IMR-90 (cell line): ENCODE results near the gene SRPK3. TPM values are rescaled to one million over a fixed set of nuclear protein-coding genes. Genes with fewer than 3 reads are reported as not detected.

ENCODE experiments used
- ATAC-seq: fragments of 200-7000 bp; cut with Tn5 transposase; 2 replicates; pipeline ENCODE4 v1.9.1; 2020; ENCODE audit warnings: low read depth, mild to moderate bottlenecking, moderate library complexity
- Bru-seq: library from RNA; stranded (reverse); fragments of 400-500 nt; gene quantifications from one replicate; lab custom pipeline; 2021; lab: Mats Ljungman, UMichigan
- BruChase-seq, 2 experiments: library from RNA; stranded (reverse); fragments of 400-500 nt; gene quantifications; one replicate each; lab custom pipeline; 2021; lab: Mats Ljungman, UMichigan
- BruUV-seq: library from RNA; stranded (reverse); fragments of 400-500 nt; replicated peaks from 2 replicates; lab custom pipeline; 2021; lab: Mats Ljungman, UMichigan
- CTCF ChIA-PET: fragments of 300-600 bp; formaldehyde crosslinking; extraction: SDS; loops from one replicate; lab custom pipeline; 2021; ENCODE audit warnings: antibody characterized with exemption; lab: Yijun Ruan, JAX
- POLR2A ChIA-PET: fragments of 300-600 bp; sonication (Branson Sonifier 250); formaldehyde crosslinking; loops from one replicate; lab custom pipeline; 2022; ENCODE audit warnings: antibody characterized with exemption; ENCODE audit not compliant: unreplicated experiment; lab: Charles Lee
- DNase-seq: peaks from one replicate; pipeline ENCODE4 v3.0.0; 2013
- H2AFZ ChIP-seq: replicated peaks from 2 replicates; pipeline ENCODE3; 2013; ENCODE audit warnings: low read length, mild to moderate bottlenecking; ENCODE audit not compliant: poor library complexity
- H2AK5ac ChIP-seq: 2 replicates; pipeline ENCODE4 v1.6.1; 2013; ENCODE audit warnings: low read depth, low read length, inconsistent platforms
- H2AK9ac ChIP-seq: replicated peaks from 2 replicates; pipeline ENCODE3; 2013; ENCODE audit warnings: mild to moderate bottlenecking, low read depth, low read length, moderate library complexity; ENCODE audit not compliant: poor library complexity
- H2BK120ac ChIP-seq: 2 replicates; pipeline ENCODE4 v1.6.1; 2013; ENCODE audit warnings: low read depth, low read length, inconsistent platforms
- H2BK15ac ChIP-seq: 3 replicates; pipeline ENCODE4 v1.6.1; 2013; ENCODE audit warnings: low read depth, low read length, inconsistent platforms
- H2BK20ac ChIP-seq: 2 replicates; pipeline ENCODE4 v1.6.1; 2013; ENCODE audit warnings: low read depth, mild to moderate bottlenecking, inconsistent platforms, low read length, moderate library complexity
- H2BK5ac ChIP-seq: 2 replicates; pipeline ENCODE4 v1.6.1; 2013; ENCODE audit warnings: mild to moderate bottlenecking, low read depth, low read length, inconsistent platforms; ENCODE audit not compliant: poor library complexity, severe bottlenecking
- H3K14ac ChIP-seq: replicated peaks from 2 replicates; pipeline ENCODE4 v1.6.1; 2013; ENCODE audit warnings: low read depth, low read length, inconsistent platforms
- H3K18ac ChIP-seq: 2 replicates; pipeline ENCODE4 v1.6.1; 2013; ENCODE audit warnings: low read depth, low read length, control low read depth
- H3K23ac ChIP-seq: 2 replicates; pipeline ENCODE4 v1.6.1; 2013; ENCODE audit warnings: low read depth, low read length, inconsistent platforms
- H3K27ac ChIP-seq: 2 replicates; pipeline ENCODE4 v1.5.1; 2013; ENCODE audit warnings: mild to moderate bottlenecking, control low read depth, low read length; ENCODE audit not compliant: insufficient read depth
- H3K27me3 ChIP-seq: 2 replicates; pipeline ENCODE4 v1.6.1; 2013; ENCODE audit warnings: low read length; ENCODE audit not compliant: control insufficient read depth, insufficient read depth
- H3K36me3 ChIP-seq: 2 replicates; pipeline ENCODE4 v1.6.1; 2013; ENCODE audit warnings: low read length, mixed read lengths; ENCODE audit not compliant: control insufficient read depth, insufficient read depth
- H3K4ac ChIP-seq: 2 replicates; pipeline ENCODE4 v1.6.1; 2013; ENCODE audit warnings: low read depth, low read length, inconsistent platforms
- H3K4me1 ChIP-seq: 2 replicates; pipeline ENCODE4 v1.6.1; 2013; ENCODE audit warnings: low read length, mixed read lengths; ENCODE audit not compliant: control insufficient read depth, insufficient read depth
- H3K4me2 ChIP-seq: 2 replicates; pipeline ENCODE4 v1.6.1; 2013; ENCODE audit warnings: low read depth, mild to moderate bottlenecking, control low read depth, low read length, moderate library complexity
- H3K4me3 ChIP-seq: 2 replicates; pipeline ENCODE4 v1.5.1; 2013; ENCODE audit warnings: low read depth, mild to moderate bottlenecking, control low read depth, low read length, moderate library complexity; ENCODE audit not compliant: insufficient read depth
- H3K56ac ChIP-seq: 2 replicates; pipeline ENCODE4 v1.6.1; 2013; ENCODE audit warnings: low read length, inconsistent platforms; ENCODE audit not compliant: insufficient read depth; ENCODE audit errors: extremely low read depth
- H3K79me1 ChIP-seq, 2 experiments: 2 replicates each; pipeline ENCODE4 v1.6.1; 2013; ENCODE audit warnings: low read length in 2 of 2, inconsistent platforms in 1 of 2, low read depth in 1 of 2
- H3K9ac ChIP-seq: 2 replicates; pipeline ENCODE4 v1.6.1; 2013; ENCODE audit warnings: low read depth, low read length, control low read depth
- H3K9me1 ChIP-seq: 2 replicates; pipeline ENCODE4 v1.6.1; 2013; ENCODE audit warnings: low read length, inconsistent platforms; ENCODE audit not compliant: insufficient read depth
- H3K9me3 ChIP-seq: 2 replicates; pipeline ENCODE4 v1.6.1; 2013; ENCODE audit warnings: low read length; ENCODE audit not compliant: control insufficient read depth, insufficient read depth
- H4K20me1 ChIP-seq: 2 replicates; pipeline ENCODE4 v1.6.1; 2013; ENCODE audit warnings: low read length, inconsistent platforms; ENCODE audit not compliant: insufficient read depth
- H4K5ac ChIP-seq: 2 replicates; pipeline ENCODE4 v1.6.1; 2013; ENCODE audit warnings: mild to moderate bottlenecking, low read depth, low read length, control low read depth
- H4K8ac ChIP-seq, 2 experiments: 2 replicates each; pipeline ENCODE4 v1.6.1; 2013; ENCODE audit warnings: low read depth in 2 of 2, low read length in 2 of 2, control low read depth in 1 of 2, inconsistent platforms in 1 of 2
- H4K91ac ChIP-seq: 2 replicates; pipeline ENCODE4 v1.6.1; 2013; ENCODE audit warnings: low read depth, low read length, inconsistent platforms; ENCODE audit not compliant: insufficient read depth
- CEBPB ChIP-seq: IDR thresholded peaks from 2 replicates; pipeline ENCODE4 v1.6.1; 2012; ENCODE audit warnings: low read depth, low read length, improper control_type of control experiment
- CHD1 ChIP-seq: IDR thresholded peaks from 2 replicates; pipeline ENCODE4 v1.6.1; 2012; ENCODE audit warnings: low read depth, low read length, improper control_type of control experiment
- FOS ChIP-seq: fragments of 150-350 bp; IDR thresholded peaks from 2 replicates; pipeline ENCODE4 v1.6.1; 2016; ENCODE audit warnings: low read depth, low read length
- MAFK ChIP-seq: IDR thresholded peaks from 2 replicates; pipeline ENCODE4 v1.6.1; 2012; ENCODE audit warnings: low read depth, low read length, improper control_type of control experiment
- POLR2A ChIP-seq: IDR thresholded peaks from 2 replicates; pipeline ENCODE4 v1.6.1; 2012; ENCODE audit warnings: mild to moderate bottlenecking, low read depth, low read length
- RAD21 ChIP-seq: IDR thresholded peaks from 2 replicates; pipeline ENCODE4 v1.6.1; 2012; ENCODE audit warnings: low read length, improper control_type of control experiment
- RCOR1 ChIP-seq: IDR thresholded peaks from 2 replicates; pipeline ENCODE4 v1.6.1; 2012; ENCODE audit warnings: mild to moderate bottlenecking, low read length, improper control_type of control experiment; ENCODE audit not compliant: insufficient replicate concordance
- SMC3 ChIP-seq: fragments of 150-350 bp; IDR thresholded peaks from 2 replicates; pipeline ENCODE4 v1.6.1; 2016; ENCODE audit warnings: low read depth, mild to moderate bottlenecking, antibody characterized with exemption, low read length, moderate library complexity
- WGBS, 2 experiments: methylation state at CpG; one replicate each; pipeline versions ENCODE4 v1.1.5 to v1.1.7; 2013; ENCODE audit warnings: missing lambda C conversion rate in 2 of 2; ENCODE audit not compliant: insufficient read length in 1 of 2; ENCODE audit errors: extremely low coverage in 2 of 2; 5-methylcytosine and 5-hydroxymethylcytosine counted together
- dilution Hi-C: fragments of 300-500 bp; cut with HindIII; formaldehyde crosslinking; loops from one replicate; pipeline ENCODE4 v1.14.3; 2018; ENCODE audit warnings: low sequenced_read_pairs; ENCODE audit not compliant: unreplicated experiment
- in situ Hi-C: fragments of 300-500 bp; cut with MboI; formaldehyde crosslinking; loops from 3 replicates; pipeline ENCODE4 v1.14.3; 2019; ENCODE audit warnings: low sequenced_read_pairs, inconsistent platforms, mixed read lengths
- intact Hi-C: fragments of 100-400 bp; cut with micrococcal nuclease; formaldehyde crosslinking; loops from 2 replicates; pipeline ENCODE4 v1.10.0; 2022
- long read RNA-seq: library from polyadenylated mRNA; unstranded; transcript quantifications from one replicate; pipeline ENCODE4 v2.0.0, GENCODE V29; 2021; ENCODE audit not compliant: unreplicated experiment
- polyA plus RNA-seq, 3 experiments: library from polyadenylated mRNA; depleted of rRNA; stranded (reverse); fragments of >200 nt; gene quantifications; 2 replicates each; pipeline ENCODE4 v1.2.3, GENCODE V29; 2012; ENCODE audit warnings: low replicate concordance in 1 of 3
- total RNA-seq: library from RNA; depleted of rRNA; stranded (reverse); fragments of >200 nt; gene quantifications from 2 replicates; pipeline ENCODE4 v1.2.3, GENCODE V29; 2012; rRNA removed
- TF ChIP-seq, protein P1 (sequence below): conservative IDR thresholded peaks from 2 replicates; pipeline ENCODE4 v1.5.1; 2012; ENCODE audit warnings: mild to moderate bottlenecking, low read depth, low read length, improper control_type of control experiment
- TF ChIP-seq, protein P2 (sequence below): fragments of 150-350 bp; IDR thresholded peaks from 2 replicates; pipeline ENCODE4 v1.6.1; 2017; ENCODE audit warnings: mild to moderate bottlenecking, antibody characterized with exemption, low read length, low read depth

SRPK3 gene, protein sequence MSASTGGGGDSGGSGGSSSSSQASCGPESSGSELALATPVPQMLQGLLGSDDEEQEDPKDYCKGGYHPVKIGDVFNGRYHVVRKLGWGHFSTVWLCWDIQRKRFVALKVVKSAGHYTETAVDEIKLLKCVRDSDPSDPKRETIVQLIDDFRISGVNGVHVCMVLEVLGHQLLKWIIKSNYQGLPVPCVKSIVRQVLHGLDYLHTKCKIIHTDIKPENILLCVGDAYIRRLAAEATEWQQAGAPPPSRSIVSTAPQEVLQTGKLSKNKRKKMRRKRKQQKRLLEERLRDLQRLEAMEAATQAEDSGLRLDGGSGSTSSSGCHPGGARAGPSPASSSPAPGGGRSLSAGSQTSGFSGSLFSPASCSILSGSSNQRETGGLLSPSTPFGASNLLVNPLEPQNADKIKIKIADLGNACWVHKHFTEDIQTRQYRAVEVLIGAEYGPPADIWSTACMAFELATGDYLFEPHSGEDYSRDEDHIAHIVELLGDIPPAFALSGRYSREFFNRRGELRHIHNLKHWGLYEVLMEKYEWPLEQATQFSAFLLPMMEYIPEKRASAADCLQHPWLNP
- total RNA-seq (0.36 and 0.56 TPM in 2 replicates), polyA plus RNA-seq (2012; rRNA removed) (0.34 and 0.70 TPM in 2 replicates), Bru-seq, nascent RNA (percentile 8 among the genes with signal in this experiment), BruChase-seq, experiment 1, labeled RNA remaining after a 6-hour chase (percentile 17 among the genes with signal in this experiment), BruChase-seq, experiment 2, labeled RNA remaining after a 2-hour chase (percentile 14 among the genes with signal in this experiment)
- polyA plus RNA-seq (2012; cell fraction: cytosol; rRNA removed): 0.32 and 1.1 TPM in 2 replicates
- 2.9 and 5.6 TPM in 2 replicates for polyA plus RNA-seq (2012; cell fraction: nucleus; rRNA removed; ENCODE audit: low replicate concordance)
- long read RNA-seq: 0 reads

DNA sequence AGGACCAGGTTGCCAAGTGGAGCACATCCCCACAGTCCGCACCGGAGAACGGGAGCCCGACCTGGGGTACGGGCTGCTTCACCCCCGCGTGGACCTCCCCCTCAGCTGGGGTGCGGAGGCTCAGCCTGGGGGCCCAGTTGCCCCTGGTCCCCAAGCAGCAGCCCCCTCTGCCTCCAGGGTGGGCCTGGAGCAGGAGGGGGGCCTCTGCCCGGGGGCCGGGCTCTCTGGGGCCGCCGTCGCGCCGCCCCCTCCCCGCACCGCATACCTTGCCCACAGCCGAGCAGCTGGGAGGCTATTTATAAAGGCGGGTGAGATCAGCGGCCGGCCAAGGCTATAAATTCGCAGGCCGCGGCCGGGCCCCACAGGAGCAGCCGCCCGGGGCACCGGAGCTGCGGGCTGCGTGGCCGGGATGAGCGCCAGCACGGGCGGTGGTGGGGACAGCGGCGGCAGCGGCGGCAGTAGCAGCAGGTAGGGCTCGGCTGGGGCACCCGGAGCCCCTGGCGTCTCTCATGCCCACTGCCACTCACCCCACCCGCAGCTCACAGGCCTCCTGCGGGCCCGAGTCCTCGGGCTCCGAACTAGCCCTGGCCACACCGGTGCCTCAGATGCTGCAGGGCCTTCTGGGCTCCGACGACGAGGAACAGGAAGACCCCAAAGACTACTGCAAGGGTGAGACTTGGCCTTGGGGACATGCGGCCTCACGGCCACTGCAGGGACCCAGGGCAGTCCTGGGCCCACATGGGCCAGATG, at the start of gene SRPK3:
Gene SRPK3, plus strand, starts transcription at position 364 of the 750 bp plus-strand sequence. Its CDS starts 46 bp downstream, at position 410.
- H4K20me1 ChIP-seq: no peaks in the 10 kb centered on the region
- no peak for DNase-seq
- TF ChIP-seq POLR2A (no peak), RCOR1 (no peak), MAFK (no peak), CEBPB (no peak), FOS (no peak), CHD1 (no peak), SMC3 (no peak), RAD21 (no peak)
- TF ChIP-seq, protein P1, sequence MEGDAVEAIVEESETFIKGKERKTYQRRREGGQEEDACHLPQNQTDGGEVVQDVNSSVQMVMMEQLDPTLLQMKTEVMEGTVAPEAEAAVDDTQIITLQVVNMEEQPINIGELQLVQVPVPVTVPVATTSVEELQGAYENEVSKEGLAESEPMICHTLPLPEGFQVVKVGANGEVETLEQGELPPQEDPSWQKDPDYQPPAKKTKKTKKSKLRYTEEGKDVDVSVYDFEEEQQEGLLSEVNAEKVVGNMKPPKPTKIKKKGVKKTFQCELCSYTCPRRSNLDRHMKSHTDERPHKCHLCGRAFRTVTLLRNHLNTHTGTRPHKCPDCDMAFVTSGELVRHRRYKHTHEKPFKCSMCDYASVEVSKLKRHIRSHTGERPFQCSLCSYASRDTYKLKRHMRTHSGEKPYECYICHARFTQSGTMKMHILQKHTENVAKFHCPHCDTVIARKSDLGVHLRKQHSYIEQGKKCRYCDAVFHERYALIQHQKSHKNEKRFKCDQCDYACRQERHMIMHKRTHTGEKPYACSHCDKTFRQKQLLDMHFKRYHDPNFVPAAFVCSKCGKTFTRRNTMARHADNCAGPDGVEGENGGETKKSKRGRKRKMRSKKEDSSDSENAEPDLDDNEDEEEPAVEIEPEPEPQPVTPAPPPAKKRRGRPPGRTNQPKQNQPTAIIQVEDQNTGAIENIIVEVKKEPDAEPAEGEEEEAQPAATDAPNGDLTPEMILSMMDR: no peak
- TF ChIP-seq, protein P2, sequence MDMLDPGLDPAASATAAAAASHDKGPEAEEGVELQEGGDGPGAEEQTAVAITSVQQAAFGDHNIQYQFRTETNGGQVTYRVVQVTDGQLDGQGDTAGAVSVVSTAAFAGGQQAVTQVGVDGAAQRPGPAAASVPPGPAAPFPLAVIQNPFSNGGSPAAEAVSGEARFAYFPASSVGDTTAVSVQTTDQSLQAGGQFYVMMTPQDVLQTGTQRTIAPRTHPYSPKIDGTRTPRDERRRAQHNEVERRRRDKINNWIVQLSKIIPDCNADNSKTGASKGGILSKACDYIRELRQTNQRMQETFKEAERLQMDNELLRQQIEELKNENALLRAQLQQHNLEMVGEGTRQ: no peak

More for the DNA sequence above, at the start of gene SRPK3:
- POLR2A ChIA-PET: no interaction called here
- no peak within 1 kb of the TSS for H3K23ac ChIP-seq
- H2AK9ac ChIP-seq: peak within 1 kb of the TSS; percentile 24
- CTCF ChIA-PET: no interaction called here
- H3K4me3 ChIP-seq: no peak within 1 kb of the TSS
- H2BK20ac ChIP-seq: no peak within 1 kb of the TSS
- no peak within 1 kb of the TSS for H3K9ac ChIP-seq
- no peaks in the 10 kb centered on the region; the same call in 1 of the 2 replicates for H3K9me3 ChIP-seq
- no peak within 1 kb of the TSS for H3K14ac ChIP-seq
- H4K91ac ChIP-seq: no peak within 1 kb of the TSS
- H3K4me2 ChIP-seq: no peak within 1 kb of the TSS
- no peak within 1 kb of the TSS for H2BK5ac ChIP-seq
- intact Hi-C loops (no loop called here), dilution Hi-C loops (no loop called here), in situ Hi-C loops (no loop called here)
- BruUV-seq: no TSS peak
- H3K9me1 ChIP-seq: no peaks in the 10 kb centered on the region
- ATAC-seq: peak; percentile 50
- H2AFZ ChIP-seq: peak within 1 kb of the TSS; percentile 67
- H3K18ac ChIP-seq: no peak within 1 kb of the TSS
- WGBS, 2 experiments: 63% methylated on average over 24 of the region's 52 CpGs; no CpG with 5 or more reads in 1 of the 2 experiments
- H2BK15ac ChIP-seq: no peak within 1 kb of the TSS
- no peak within 1 kb of the TSS; the same call in 1 of the 2 replicates for H2AK5ac ChIP-seq
- H3K36me3 ChIP-seq: peaks cover 2% of the 10 kb centered on the region; the same call in 1 of the 2 replicates
- no peak within 1 kb of the TSS for H4K5ac ChIP-seq
- H3K27ac ChIP-seq: no peak within 1 kb of the TSS
- no peaks in the 10 kb centered on the region for H3K4me1 ChIP-seq
- no peak within 1 kb of the TSS for H3K56ac ChIP-seq
- no peak within 1 kb of the TSS; a peak in 1 of 4 replicates for H4K8ac ChIP-seq
- no peaks in the 10 kb centered on the region for H3K79me1 ChIP-seq
- H2BK120ac ChIP-seq: no peak within 1 kb of the TSS
- H3K27me3 ChIP-seq: no peaks in the 10 kb centered on the region
- H3K4ac ChIP-seq: no peak within 1 kb of the TSS
